Measurements from ENCODE around the gene HPCA. TPM values are rescaled to one million over a fixed set of nuclear protein-coding genes. Genes with fewer than 3 reads are reported as not detected.

HPCA gene
- total and polyA plus RNA-seq, 2 donors (not counting 3 experiments of a cell fraction or from before 2014, with no cell fraction given) = not detected

- no peak for DNase-seq (ENCODE audit: low read depth, low spot score)
- Histone ChIP-seq H3K36me3 (ENCODE audit: control insufficient read depth in 2 of 2, extremely low read depth in 1 of 2, insufficient read depth in 2 of 2, low read length in 2 of 2) (no peaks in the 10 kb centered on the region), H3K27ac (ENCODE audit: insufficient read depth, low read depth, low read length) (no peak overlapping the region), H4K20me1 (replicated peaks; ENCODE audit: control insufficient read depth, extremely low read depth, insufficient read depth, low read length) (no peaks in the 10 kb centered on the region), H3K79me2 (ENCODE audit: control insufficient read depth, insufficient read depth, low read length) (no peaks in the 10 kb centered on the region), H3K4me2 (ENCODE audit: insufficient read depth, low read length) (no peak overlapping the region), H3K9me3 (replicated peaks; ENCODE audit: control insufficient read depth, insufficient read depth, low read length) (no peaks in the 10 kb centered on the region), H2AFZ (ENCODE audit: low read depth, low read length) (no peak overlapping the region), H3K27me3 (ENCODE audit: control insufficient read depth in 2 of 2, insufficient read depth in 2 of 2, low read length in 2 of 2) (no peaks in the 10 kb centered on the region), H3K9me1 (replicated peaks; ENCODE audit: control insufficient read depth, extremely low read depth, insufficient read depth, low read length) (no peaks in the 10 kb centered on the region), H3K4me3 (replicated peaks in 1 of 3; ENCODE audit: insufficient read depth in 1 of 3, low read depth in 1 of 3, low read length in 3 of 3) (no peak overlapping the region), H3K4me1 (ENCODE audit: control insufficient read depth, extremely low read depth, insufficient read depth, low read length) (peaks cover 9% of the 10 kb centered on the region), H3K9ac (replicated peaks; ENCODE audit: extremely low read depth, insufficient read depth, low read length) (no peak overlapping the region)
- BruUV-seq (replicated peaks) = no TSS peak
- FAIRE-seq = no peak
- dilution Hi-C loops (cut with MboI; ENCODE audit: extremely low pct_ligation_motif_present, low sequenced_read_pairs) (no loop called here), intact Hi-C loops (cut with micrococcal nuclease) (no loop called here)
- CTCF ChIA-PET = no interaction called here
- TF ChIP-seq FOS (IDR thresholded peaks at IDR 0.05; ENCODE audit: borderline replicate concordance, insufficient read depth, low read length) (no peak), EZH2 (IDR thresholded peaks at IDR 0.05; ENCODE audit: borderline replicate concordance, low read depth, low read length, severe bottlenecking) (no peak), MAX (IDR thresholded peaks at IDR 0.05; ENCODE audit: insufficient read depth, insufficient read length) (no peak), MYC (IDR thresholded peaks at IDR 0.05; ENCODE audit: low read depth, low read length) (no peak), CTCF (IDR thresholded peaks at IDR 0.05; ENCODE audit: extremely low read depth in 1 of 2, insufficient read depth in 1 of 2, low read depth in 1 of 2, low read length in 2 of 2) (no peak), GATA2 (IDR thresholded peaks at IDR 0.05; ENCODE audit: insufficient read depth, insufficient read length, low read depth, low read length) (no peak), POLR2A (IDR thresholded peaks at IDR 0.05; ENCODE audit: low read depth, low read length) (no peak), POLR2AphosphoS5 (IDR thresholded peaks at IDR 0.05; ENCODE audit: insufficient read depth, low read depth, low read length) (no peak)
- POLR2A ChIA-PET = no interaction called here
Measured at GRCh38 chr1:32864375-32865019, 21.8 kb upstream of the HPCA start.

Data from endothelial cell of umbilical vein (primary cell).